K562 (cell line): Measurements from ENCODE around the gene ULK1. TPM values are rescaled to one million over a fixed set of nuclear protein-coding genes. Genes with fewer than 3 reads are reported as not detected.

ENCODE experiments used
- L3MBTL2 ChIP-seq: fragments of 450-650 bp; IDR thresholded peaks from 2 replicates; pipeline ENCODE4 v1.6.1; 2016; ENCODE audit warnings: mild to moderate bottlenecking, moderate library complexity
- NELFE ChIP-seq: IDR thresholded peaks from 2 replicates; pipeline ENCODE4 v1.6.1; 2011; ENCODE audit warnings: mild to moderate bottlenecking; ENCODE audit not compliant: insufficient read depth, insufficient read length
- PURB ChIP-seq: sonication (generic); formaldehyde crosslinking; IDR thresholded peaks from 2 replicates; pipeline ENCODE4 v1.9.0; 2021; ENCODE audit warnings: low read depth, mild to moderate bottlenecking, missing genetic modification reagents
- RCOR1 ChIP-seq, 2 experiments: IDR thresholded peaks; 2 replicates each; pipeline ENCODE4 v1.6.1; 2012; ENCODE audit warnings: low read depth in 2 of 2, low read length in 2 of 2, borderline replicate concordance in 1 of 2, improper control_type of control experiment in 1 of 2
- SP2 ChIP-seq: IDR thresholded peaks from 2 replicates; pipeline ENCODE4 v1.6.1; 2011; ENCODE audit warnings: mild to moderate bottlenecking, low read depth, low read length, moderate library complexity; ENCODE audit not compliant: poor library complexity, severe bottlenecking; ENCODE audit errors: extremely low read depth
- polyA plus RNA-seq, 8 experiments: library from polyadenylated mRNA; depleted of rRNA in 4 of 8; stranded (reverse) in 5 of 8; unstranded in 3 of 8; fragments of >200 nt; fragmentation: Nextera tagmentation in 2 of 8; fragmentation: Illumina TruSeq in 1 of 8; extraction: Ambion mirVana in 2 of 8; extraction: Trizol in 1 of 8; gene quantifications; 2 replicates each; pipeline versions ENCODE4 v1.2.1 to v1.2.3, GENCODE V29; 2011 to 2014; ENCODE audit warnings: inconsistent platforms in 1 of 8, missing spikeins in 1 of 8
- total RNA-seq, 7 experiments: library from RNA; depleted of rRNA in 6 of 7; stranded (reverse); fragments of >200 nt in 6 of 7; fragmentation: Illumina TruSeq in 2 of 7; extraction: Trizol in 2 of 7; gene quantifications; 2 replicates each; pipeline versions ENCODE4 v1.2.1 to v1.2.3, GENCODE V29; 2011 to 2021; ENCODE audit warnings: low replicate concordance in 1 of 7
- TF ChIP-seq, protein P1 (sequence below): fragments of 450-650 bp; IDR thresholded peaks from 2 replicates; pipeline ENCODE4 v1.6.1; 2016; ENCODE audit warnings: mild to moderate bottlenecking, moderate library complexity
- TF ChIP-seq, protein P2 (sequence below): fragments of 450-650 bp; IDR thresholded peaks from 2 replicates; pipeline ENCODE4 v1.6.1; 2018; ENCODE audit not compliant: partially characterized antibody

ULK1 gene
- total and polyA plus RNA-seq, 9 of the 15 experiments (the other 6 are each of a cell fraction or from before 2014, with no cell fraction given): 0.15 to 29.4 (median 2.5) TPM

DNA sequence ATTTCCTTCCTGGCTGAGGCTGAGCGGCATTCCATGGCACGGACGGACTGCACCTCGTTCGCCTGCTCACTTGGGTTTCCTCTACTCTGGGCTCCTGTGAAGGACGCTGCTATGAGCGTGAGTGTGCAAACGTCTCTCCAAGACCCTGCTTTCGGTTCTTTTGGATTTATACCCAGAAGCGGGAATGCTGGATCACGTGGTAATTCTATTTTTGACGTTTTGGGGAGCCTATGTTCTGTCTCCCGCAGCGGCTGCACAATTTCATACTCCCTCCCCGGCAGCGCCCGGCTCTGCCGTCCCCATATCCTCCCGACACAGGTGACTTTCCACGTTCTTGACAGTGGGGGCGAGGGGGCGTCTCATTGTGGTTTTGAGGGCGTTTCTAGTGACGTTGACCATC is 45.7 kb upstream of the ULK1 start (continued):
- TF ChIP-seq, protein P1, sequence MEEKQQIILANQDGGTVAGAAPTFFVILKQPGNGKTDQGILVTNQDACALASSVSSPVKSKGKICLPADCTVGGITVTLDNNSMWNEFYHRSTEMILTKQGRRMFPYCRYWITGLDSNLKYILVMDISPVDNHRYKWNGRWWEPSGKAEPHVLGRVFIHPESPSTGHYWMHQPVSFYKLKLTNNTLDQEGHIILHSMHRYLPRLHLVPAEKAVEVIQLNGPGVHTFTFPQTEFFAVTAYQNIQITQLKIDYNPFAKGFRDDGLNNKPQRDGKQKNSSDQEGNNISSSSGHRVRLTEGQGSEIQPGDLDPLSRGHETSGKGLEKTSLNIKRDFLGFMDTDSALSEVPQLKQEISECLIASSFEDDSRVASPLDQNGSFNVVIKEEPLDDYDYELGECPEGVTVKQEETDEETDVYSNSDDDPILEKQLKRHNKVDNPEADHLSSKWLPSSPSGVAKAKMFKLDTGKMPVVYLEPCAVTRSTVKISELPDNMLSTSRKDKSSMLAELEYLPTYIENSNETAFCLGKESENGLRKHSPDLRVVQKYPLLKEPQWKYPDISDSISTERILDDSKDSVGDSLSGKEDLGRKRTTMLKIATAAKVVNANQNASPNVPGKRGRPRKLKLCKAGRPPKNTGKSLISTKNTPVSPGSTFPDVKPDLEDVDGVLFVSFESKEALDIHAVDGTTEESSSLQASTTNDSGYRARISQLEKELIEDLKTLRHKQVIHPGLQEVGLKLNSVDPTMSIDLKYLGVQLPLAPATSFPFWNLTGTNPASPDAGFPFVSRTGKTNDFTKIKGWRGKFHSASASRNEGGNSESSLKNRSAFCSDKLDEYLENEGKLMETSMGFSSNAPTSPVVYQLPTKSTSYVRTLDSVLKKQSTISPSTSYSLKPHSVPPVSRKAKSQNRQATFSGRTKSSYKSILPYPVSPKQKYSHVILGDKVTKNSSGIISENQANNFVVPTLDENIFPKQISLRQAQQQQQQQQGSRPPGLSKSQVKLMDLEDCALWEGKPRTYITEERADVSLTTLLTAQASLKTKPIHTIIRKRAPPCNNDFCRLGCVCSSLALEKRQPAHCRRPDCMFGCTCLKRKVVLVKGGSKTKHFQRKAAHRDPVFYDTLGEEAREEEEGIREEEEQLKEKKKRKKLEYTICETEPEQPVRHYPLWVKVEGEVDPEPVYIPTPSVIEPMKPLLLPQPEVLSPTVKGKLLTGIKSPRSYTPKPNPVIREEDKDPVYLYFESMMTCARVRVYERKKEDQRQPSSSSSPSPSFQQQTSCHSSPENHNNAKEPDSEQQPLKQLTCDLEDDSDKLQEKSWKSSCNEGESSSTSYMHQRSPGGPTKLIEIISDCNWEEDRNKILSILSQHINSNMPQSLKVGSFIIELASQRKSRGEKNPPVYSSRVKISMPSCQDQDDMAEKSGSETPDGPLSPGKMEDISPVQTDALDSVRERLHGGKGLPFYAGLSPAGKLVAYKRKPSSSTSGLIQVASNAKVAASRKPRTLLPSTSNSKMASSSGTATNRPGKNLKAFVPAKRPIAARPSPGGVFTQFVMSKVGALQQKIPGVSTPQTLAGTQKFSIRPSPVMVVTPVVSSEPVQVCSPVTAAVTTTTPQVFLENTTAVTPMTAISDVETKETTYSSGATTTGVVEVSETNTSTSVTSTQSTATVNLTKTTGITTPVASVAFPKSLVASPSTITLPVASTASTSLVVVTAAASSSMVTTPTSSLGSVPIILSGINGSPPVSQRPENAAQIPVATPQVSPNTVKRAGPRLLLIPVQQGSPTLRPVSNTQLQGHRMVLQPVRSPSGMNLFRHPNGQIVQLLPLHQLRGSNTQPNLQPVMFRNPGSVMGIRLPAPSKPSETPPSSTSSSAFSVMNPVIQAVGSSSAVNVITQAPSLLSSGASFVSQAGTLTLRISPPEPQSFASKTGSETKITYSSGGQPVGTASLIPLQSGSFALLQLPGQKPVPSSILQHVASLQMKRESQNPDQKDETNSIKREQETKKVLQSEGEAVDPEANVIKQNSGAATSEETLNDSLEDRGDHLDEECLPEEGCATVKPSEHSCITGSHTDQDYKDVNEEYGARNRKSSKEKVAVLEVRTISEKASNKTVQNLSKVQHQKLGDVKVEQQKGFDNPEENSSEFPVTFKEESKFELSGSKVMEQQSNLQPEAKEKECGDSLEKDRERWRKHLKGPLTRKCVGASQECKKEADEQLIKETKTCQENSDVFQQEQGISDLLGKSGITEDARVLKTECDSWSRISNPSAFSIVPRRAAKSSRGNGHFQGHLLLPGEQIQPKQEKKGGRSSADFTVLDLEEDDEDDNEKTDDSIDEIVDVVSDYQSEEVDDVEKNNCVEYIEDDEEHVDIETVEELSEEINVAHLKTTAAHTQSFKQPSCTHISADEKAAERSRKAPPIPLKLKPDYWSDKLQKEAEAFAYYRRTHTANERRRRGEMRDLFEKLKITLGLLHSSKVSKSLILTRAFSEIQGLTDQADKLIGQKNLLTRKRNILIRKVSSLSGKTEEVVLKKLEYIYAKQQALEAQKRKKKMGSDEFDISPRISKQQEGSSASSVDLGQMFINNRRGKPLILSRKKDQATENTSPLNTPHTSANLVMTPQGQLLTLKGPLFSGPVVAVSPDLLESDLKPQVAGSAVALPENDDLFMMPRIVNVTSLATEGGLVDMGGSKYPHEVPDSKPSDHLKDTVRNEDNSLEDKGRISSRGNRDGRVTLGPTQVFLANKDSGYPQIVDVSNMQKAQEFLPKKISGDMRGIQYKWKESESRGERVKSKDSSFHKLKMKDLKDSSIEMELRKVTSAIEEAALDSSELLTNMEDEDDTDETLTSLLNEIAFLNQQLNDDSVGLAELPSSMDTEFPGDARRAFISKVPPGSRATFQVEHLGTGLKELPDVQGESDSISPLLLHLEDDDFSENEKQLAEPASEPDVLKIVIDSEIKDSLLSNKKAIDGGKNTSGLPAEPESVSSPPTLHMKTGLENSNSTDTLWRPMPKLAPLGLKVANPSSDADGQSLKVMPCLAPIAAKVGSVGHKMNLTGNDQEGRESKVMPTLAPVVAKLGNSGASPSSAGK: peak; percentile 52
- no peak for TF ChIP-seq NELFE
- TF ChIP-seq, protein P2, sequence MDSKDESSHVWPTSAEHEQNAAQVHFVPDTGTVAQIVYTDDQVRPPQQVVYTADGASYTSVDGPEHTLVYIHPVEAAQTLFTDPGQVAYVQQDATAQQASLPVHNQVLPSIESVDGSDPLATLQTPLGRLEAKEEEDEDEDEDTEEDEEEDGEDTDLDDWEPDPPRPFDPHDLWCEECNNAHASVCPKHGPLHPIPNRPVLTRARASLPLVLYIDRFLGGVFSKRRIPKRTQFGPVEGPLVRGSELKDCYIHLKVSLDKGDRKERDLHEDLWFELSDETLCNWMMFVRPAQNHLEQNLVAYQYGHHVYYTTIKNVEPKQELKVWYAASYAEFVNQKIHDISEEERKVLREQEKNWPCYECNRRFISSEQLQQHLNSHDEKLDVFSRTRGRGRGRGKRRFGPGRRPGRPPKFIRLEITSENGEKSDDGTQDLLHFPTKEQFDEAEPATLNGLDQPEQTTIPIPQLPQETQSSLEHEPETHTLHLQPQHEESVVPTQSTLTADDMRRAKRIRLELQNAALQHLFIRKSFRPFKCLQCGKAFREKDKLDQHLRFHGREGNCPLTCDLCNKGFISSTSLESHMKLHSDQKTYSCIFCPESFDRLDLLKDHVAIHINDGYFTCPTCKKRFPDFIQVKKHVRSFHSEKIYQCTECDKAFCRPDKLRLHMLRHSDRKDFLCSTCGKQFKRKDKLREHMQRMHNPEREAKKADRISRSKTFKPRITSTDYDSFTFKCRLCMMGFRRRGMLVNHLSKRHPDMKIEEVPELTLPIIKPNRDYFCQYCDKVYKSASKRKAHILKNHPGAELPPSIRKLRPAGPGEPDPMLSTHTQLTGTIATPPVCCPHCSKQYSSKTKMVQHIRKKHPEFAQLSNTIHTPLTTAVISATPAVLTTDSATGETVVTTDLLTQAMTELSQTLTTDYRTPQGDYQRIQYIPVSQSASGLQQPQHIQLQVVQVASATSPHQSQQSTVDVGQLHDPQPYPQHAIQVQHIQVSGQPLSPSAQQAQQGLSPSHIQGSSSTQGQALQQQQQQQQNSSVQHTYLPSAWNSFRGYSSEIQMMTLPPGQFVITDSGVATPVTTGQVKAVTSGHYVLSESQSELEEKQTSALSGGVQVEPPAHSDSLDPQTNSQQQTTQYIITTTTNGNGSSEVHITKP: no peak
- TF ChIP-seq RCOR1 (IDR thresholded peaks at IDR 0.05; ENCODE audit: borderline replicate concordance in 1 of 2, low read depth in 2 of 2, low read length in 2 of 2): no peak
- TF ChIP-seq L3MBTL2: peak; percentile 56; the same call in 1 of the 2 replicates
- no peak for TF ChIP-seq PURB (CRISPR knock-in tag)
- TF ChIP-seq SP2: no peak
